Measurements from ENCODE around the gene CLEC10A. TPM values are rescaled to one million over a fixed set of nuclear protein-coding genes. Genes with fewer than 3 reads are reported as not detected.
"Not testable (repeated sequence)": the region's sequence is repeated elsewhere in the genome, so short reads cannot be mapped to it uniquely, and the experiment has no call there.

Gene CLEC10A
- total RNA-seq, 2 experiments from 2014 or later, result not detected

DNA sequence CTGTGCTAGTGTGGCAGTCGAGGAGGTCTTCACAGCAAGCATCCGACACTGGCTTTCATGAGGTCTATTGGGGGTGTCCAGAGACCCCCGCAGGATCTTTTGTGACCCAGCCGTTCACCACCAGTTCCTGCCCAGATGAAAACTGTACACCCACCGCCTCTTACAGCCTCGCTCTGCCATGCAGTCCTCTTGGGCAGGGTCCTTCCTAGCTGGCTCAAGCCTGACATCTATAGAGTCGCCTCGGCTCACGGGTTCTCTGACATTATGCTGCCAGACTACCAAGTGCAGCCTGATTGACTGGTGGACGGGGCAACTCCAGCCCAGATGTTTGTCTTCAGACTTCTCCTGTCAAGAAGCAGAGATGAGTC lies 14.6 kb upstream of the CLEC10A start:
- TF ChIP-seq EZH2phosphoT487 (IDR thresholded peaks at IDR 0.05; ENCODE audit: borderline replicate concordance, low read depth, low read length) (no peak), CTCF (conservative IDR thresholded peaks at IDR 0.05; ENCODE audit: low read length) (no peak)
- POLR2A ChIA-PET, result no interaction called here
- no peak overlapping the region for H3K4me3 ChIP-seq (ENCODE audit: low read depth, low read length, poor library complexity, severe bottlenecking)
- no peak overlapping the region for H3K27ac ChIP-seq (ENCODE audit: low read depth, low read length, poor library complexity, severe bottlenecking)
- no peaks in the 10 kb centered on the region for H3K9me2 ChIP-seq (ENCODE audit: insufficient read depth, low read length)
- DNase-seq (ENCODE audit: low spot score), result no peak
- intact Hi-C loops (cut with micrococcal nuclease; ENCODE audit: unreplicated experiment), result loop anchor here (5.0 kb wide), 1 partner anchor 38 kb away; no protein-coding TSS in a partner anchor
- no peak overlapping the region for H3K4me2 ChIP-seq (ENCODE audit: low read length)
- H4K20me1 ChIP-seq (ENCODE audit: insufficient read depth, low read length), result no peaks in the 10 kb centered on the region
- H3K79me2 ChIP-seq (ENCODE audit: insufficient read depth, low read depth, low read length), result no peaks in the 10 kb centered on the region
- no peaks in the 10 kb centered on the region for H3K36me3 ChIP-seq (ENCODE audit: insufficient read depth, low read length)
- H3K9me3 ChIP-seq (ENCODE audit: low read length), result no peaks in the 10 kb centered on the region
- CTCF ChIA-PET (ENCODE audit: unreplicated experiment), result no interaction called here
- H3K4me1 ChIP-seq (ENCODE audit: insufficient read depth, low read length, poor library complexity, severe bottlenecking), result peaks cover 7% of the 10 kb centered on the region
- H2AFZ ChIP-seq (ENCODE audit: low read length), result no peak overlapping the region
- no TSS peak for BruUV-seq (replicated peaks)

GRCh38 chr17:7091311-7092005 lies 11.4 kb upstream of the CLEC10A start:
- H3K36me3 ChIP-seq (ENCODE audit: insufficient read depth, low read length); H3K4me2 ChIP-seq (ENCODE audit: low read length); H3K9me3 ChIP-seq (ENCODE audit: low read length); H3K79me2 ChIP-seq (ENCODE audit: insufficient read depth, low read depth, low read length); H2AFZ ChIP-seq (ENCODE audit: low read length); H3K4me1 ChIP-seq (ENCODE audit: insufficient read depth, low read length, poor library complexity, severe bottlenecking); DNase-seq (ENCODE audit: low spot score); H3K4me3 ChIP-seq (ENCODE audit: low read depth, low read length, poor library complexity, severe bottlenecking); POLR2A ChIA-PET; BruUV-seq (replicated peaks); H3K9me2 ChIP-seq (ENCODE audit: insufficient read depth, low read length); H4K20me1 ChIP-seq (ENCODE audit: insufficient read depth, low read length); CTCF ChIA-PET (ENCODE audit: unreplicated experiment); H3K27ac ChIP-seq (ENCODE audit: low read depth, low read length, poor library complexity, severe bottlenecking): not testable (repeated sequence)
- intact Hi-C loops (cut with micrococcal nuclease; ENCODE audit: unreplicated experiment), result loop anchor here (5.0 kb wide), 1 partner anchor 41 kb away; no protein-coding TSS in a partner anchor

DNA sequence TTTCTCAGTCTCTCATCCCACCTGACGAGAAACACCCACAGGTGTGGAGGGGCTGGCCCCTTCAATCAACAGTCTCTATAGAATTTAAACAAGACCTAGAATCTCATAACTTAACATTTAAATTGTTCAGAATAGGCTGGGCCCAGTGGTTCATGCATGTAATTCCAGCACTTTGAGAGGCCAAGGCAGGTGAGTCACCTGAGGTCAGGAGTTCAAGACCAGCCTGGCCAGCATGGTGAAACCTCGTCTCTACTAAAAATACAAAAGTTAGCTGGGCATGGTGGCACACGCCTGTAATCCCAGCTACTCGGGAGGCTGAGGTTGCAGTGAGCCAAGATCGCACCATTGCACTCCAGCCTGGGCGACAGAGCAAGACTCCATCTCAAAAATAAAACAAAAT lies 9.5 kb upstream of the CLEC10A start:
- intact Hi-C loops (cut with micrococcal nuclease; ENCODE audit: unreplicated experiment); H3K4me2 ChIP-seq (ENCODE audit: low read length); H3K27ac ChIP-seq (ENCODE audit: low read depth, low read length, poor library complexity, severe bottlenecking); H3K36me3 ChIP-seq (ENCODE audit: insufficient read depth, low read length); H3K9me3 ChIP-seq (ENCODE audit: low read length); BruUV-seq (replicated peaks); H3K4me3 ChIP-seq (ENCODE audit: low read depth, low read length, poor library complexity, severe bottlenecking); H3K9me2 ChIP-seq (ENCODE audit: insufficient read depth, low read length); DNase-seq (ENCODE audit: low spot score); H2AFZ ChIP-seq (ENCODE audit: low read length); H4K20me1 ChIP-seq (ENCODE audit: insufficient read depth, low read length); H3K79me2 ChIP-seq (ENCODE audit: insufficient read depth, low read depth, low read length); POLR2A ChIA-PET; H3K4me1 ChIP-seq (ENCODE audit: insufficient read depth, low read length, poor library complexity, severe bottlenecking): not testable (repeated sequence)
- CTCF ChIA-PET (ENCODE audit: unreplicated experiment), result interaction anchor here (0.8 kb wide), 1 partner anchor 27 kb away, joined by 3 read pairs; no protein-coding TSS in a partner anchor

GRCh38 chr17:7088442-7088841 lies 8.4 kb upstream of the CLEC10A start:
- DNase-seq (ENCODE audit: low spot score); H4K20me1 ChIP-seq (ENCODE audit: insufficient read depth, low read length); H3K36me3 ChIP-seq (ENCODE audit: insufficient read depth, low read length); intact Hi-C loops (cut with micrococcal nuclease; ENCODE audit: unreplicated experiment); CTCF ChIA-PET (ENCODE audit: unreplicated experiment); H3K9me2 ChIP-seq (ENCODE audit: insufficient read depth, low read length); H3K4me2 ChIP-seq (ENCODE audit: low read length); POLR2A ChIA-PET; H3K79me2 ChIP-seq (ENCODE audit: insufficient read depth, low read depth, low read length); H2AFZ ChIP-seq (ENCODE audit: low read length); H3K9me3 ChIP-seq (ENCODE audit: low read length); H3K27ac ChIP-seq (ENCODE audit: low read depth, low read length, poor library complexity, severe bottlenecking); H3K4me1 ChIP-seq (ENCODE audit: insufficient read depth, low read length, poor library complexity, severe bottlenecking); BruUV-seq (replicated peaks); H3K4me3 ChIP-seq (ENCODE audit: low read depth, low read length, poor library complexity, severe bottlenecking): not testable (repeated sequence)

Data from OCI-LY7 (cell line).